ENCODE results near the gene CD82.
"Not testable (repeated sequence)": the region's sequence is repeated elsewhere in the genome, so short reads cannot be mapped to it uniquely, and the experiment has no call there.

The CD82 gene

GRCh38 chr11:44631831-44632230 is 66.4 kb downstream of the CD82 start:
- no peak for DNase-seq (ENCODE audit: low spot score)

- DNase-seq (ENCODE audit: low spot score) = peak; percentile 27
These were observed 67.1 kb downstream of the CD82 start for GRCh38 chr11:44632466-44633123.

GRCh38 chr11:44633641-44634040 is 68.2 kb downstream of the CD82 start:
- no peak for DNase-seq (ENCODE audit: low spot score)

- DNase-seq (ENCODE audit: low spot score) = no peak
These were observed 69.2 kb downstream of the CD82 start for GRCh38 chr11:44634401-44635281.

- DNase-seq (ENCODE audit: low spot score) = no peak
These were observed 72.0 kb downstream of the CD82 start for GRCh38 chr11:44637487-44637886.

GRCh38 chr11:44638032-44638431 is 72.6 kb downstream of the CD82 start:
- no peak for DNase-seq (ENCODE audit: low spot score)

- no peak for DNase-seq (ENCODE audit: low spot score)
These were observed 77.8 kb downstream of the CD82 start for GRCh38 chr11:44643217-44643616.

GRCh38 chr11:44645827-44646226 is 80.4 kb downstream of the CD82 start:
- no peak for DNase-seq (ENCODE audit: low spot score)

GRCh38 chr11:44647255-44647955 is 81.9 kb downstream of the CD82 start:
- not testable (repeated sequence) for DNase-seq (ENCODE audit: low spot score)

GRCh38 chr11:44648109-44648508 is 82.6 kb downstream of the CD82 start:
- no peak for DNase-seq (ENCODE audit: low spot score)

GRCh38 chr11:44651535-44652155 is 86.2 kb downstream of the CD82 start:
- no peak for DNase-seq (ENCODE audit: low spot score)

- DNase-seq (ENCODE audit: low spot score) = no peak
These were observed 87.6 kb downstream of the CD82 start for GRCh38 chr11:44652901-44653644.

GRCh38 chr11:44654057-44654456 is 88.6 kb downstream of the CD82 start:
- DNase-seq (ENCODE audit: low spot score) = no peak

GRCh38 chr11:44654596-44654995 is 89.1 kb downstream of the CD82 start:
- no peak for DNase-seq (ENCODE audit: low spot score)

GRCh38 chr11:44657836-44658505 is 92.5 kb downstream of the CD82 start:
- DNase-seq (ENCODE audit: low spot score) = no peak

GRCh38 chr11:44658506-44658850 is 93.0 kb downstream of the CD82 start:
- peak; percentile 32 for DNase-seq (ENCODE audit: low spot score)

- DNase-seq (ENCODE audit: low spot score) = no peak
These were observed 94.2 kb downstream of the CD82 start for GRCh38 chr11:44659641-44660040.

- not testable (repeated sequence) for DNase-seq (ENCODE audit: low spot score)
These were observed 95.1 kb downstream of the CD82 start for GRCh38 chr11:44660535-44660934.

- DNase-seq (ENCODE audit: low spot score) = no peak
These were observed 95.9 kb downstream of the CD82 start for GRCh38 chr11:44661311-44661717.
